IMR-90 (cell line): ENCODE results near the gene SPEF2. TPM values are rescaled to one million over a fixed set of nuclear protein-coding genes. Genes with fewer than 3 reads are reported as not detected.

Experiments
- ATAC-seq: fragments of 200-7000 bp; cut with Tn5 transposase; 2 replicates; pipeline ENCODE4 v1.9.1; 2020; ENCODE audit warnings: low read depth, mild to moderate bottlenecking, moderate library complexity
- BruUV-seq: library from RNA; stranded (reverse); fragments of 400-500 nt; replicated peaks from 2 replicates; lab custom pipeline; 2021; lab: Mats Ljungman, UMichigan
- CTCF ChIA-PET: fragments of 300-600 bp; formaldehyde crosslinking; extraction: SDS; loops from one replicate; lab custom pipeline; 2021; ENCODE audit warnings: antibody characterized with exemption; lab: Yijun Ruan, JAX
- POLR2A ChIA-PET: fragments of 300-600 bp; sonication (Branson Sonifier 250); formaldehyde crosslinking; loops from one replicate; lab custom pipeline; 2022; ENCODE audit warnings: antibody characterized with exemption; ENCODE audit not compliant: unreplicated experiment; lab: Charles Lee
- DNase-seq: peaks from one replicate; pipeline ENCODE4 v3.0.0; 2013
- H2AFZ ChIP-seq: replicated peaks from 2 replicates; pipeline ENCODE3; 2013; ENCODE audit warnings: low read length, mild to moderate bottlenecking; ENCODE audit not compliant: poor library complexity
- H2AK5ac ChIP-seq: 2 replicates; pipeline ENCODE4 v1.6.1; 2013; ENCODE audit warnings: low read depth, low read length, inconsistent platforms
- H2AK9ac ChIP-seq: replicated peaks from 2 replicates; pipeline ENCODE3; 2013; ENCODE audit warnings: mild to moderate bottlenecking, low read depth, low read length, moderate library complexity; ENCODE audit not compliant: poor library complexity
- H2BK120ac ChIP-seq: 2 replicates; pipeline ENCODE4 v1.6.1; 2013; ENCODE audit warnings: low read depth, low read length, inconsistent platforms
- H2BK15ac ChIP-seq: 3 replicates; pipeline ENCODE4 v1.6.1; 2013; ENCODE audit warnings: low read depth, low read length, inconsistent platforms
- H2BK20ac ChIP-seq: 2 replicates; pipeline ENCODE4 v1.6.1; 2013; ENCODE audit warnings: low read depth, mild to moderate bottlenecking, inconsistent platforms, low read length, moderate library complexity
- H2BK5ac ChIP-seq: 2 replicates; pipeline ENCODE4 v1.6.1; 2013; ENCODE audit warnings: mild to moderate bottlenecking, low read depth, low read length, inconsistent platforms; ENCODE audit not compliant: poor library complexity, severe bottlenecking
- H3K14ac ChIP-seq: replicated peaks from 2 replicates; pipeline ENCODE4 v1.6.1; 2013; ENCODE audit warnings: low read depth, low read length, inconsistent platforms
- H3K18ac ChIP-seq: 2 replicates; pipeline ENCODE4 v1.6.1; 2013; ENCODE audit warnings: low read depth, low read length, control low read depth
- H3K23ac ChIP-seq: 2 replicates; pipeline ENCODE4 v1.6.1; 2013; ENCODE audit warnings: low read depth, low read length, inconsistent platforms
- H3K27ac ChIP-seq: 2 replicates; pipeline ENCODE4 v1.5.1; 2013; ENCODE audit warnings: mild to moderate bottlenecking, control low read depth, low read length; ENCODE audit not compliant: insufficient read depth
- H3K27me3 ChIP-seq: 2 replicates; pipeline ENCODE4 v1.6.1; 2013; ENCODE audit warnings: low read length; ENCODE audit not compliant: control insufficient read depth, insufficient read depth
- H3K36me3 ChIP-seq: 2 replicates; pipeline ENCODE4 v1.6.1; 2013; ENCODE audit warnings: low read length, mixed read lengths; ENCODE audit not compliant: control insufficient read depth, insufficient read depth
- H3K4ac ChIP-seq: 2 replicates; pipeline ENCODE4 v1.6.1; 2013; ENCODE audit warnings: low read depth, low read length, inconsistent platforms
- H3K4me1 ChIP-seq: 2 replicates; pipeline ENCODE4 v1.6.1; 2013; ENCODE audit warnings: low read length, mixed read lengths; ENCODE audit not compliant: control insufficient read depth, insufficient read depth
- H3K4me2 ChIP-seq: 2 replicates; pipeline ENCODE4 v1.6.1; 2013; ENCODE audit warnings: low read depth, mild to moderate bottlenecking, control low read depth, low read length, moderate library complexity
- H3K4me3 ChIP-seq: 2 replicates; pipeline ENCODE4 v1.5.1; 2013; ENCODE audit warnings: low read depth, mild to moderate bottlenecking, control low read depth, low read length, moderate library complexity; ENCODE audit not compliant: insufficient read depth
- H3K56ac ChIP-seq: 2 replicates; pipeline ENCODE4 v1.6.1; 2013; ENCODE audit warnings: low read length, inconsistent platforms; ENCODE audit not compliant: insufficient read depth; ENCODE audit errors: extremely low read depth
- H3K79me1 ChIP-seq, 2 experiments: 2 replicates each; pipeline ENCODE4 v1.6.1; 2013; ENCODE audit warnings: low read length in 2 of 2, inconsistent platforms in 1 of 2, low read depth in 1 of 2
- H3K9ac ChIP-seq: 2 replicates; pipeline ENCODE4 v1.6.1; 2013; ENCODE audit warnings: low read depth, low read length, control low read depth
- H3K9me1 ChIP-seq: 2 replicates; pipeline ENCODE4 v1.6.1; 2013; ENCODE audit warnings: low read length, inconsistent platforms; ENCODE audit not compliant: insufficient read depth
- H3K9me3 ChIP-seq: 2 replicates; pipeline ENCODE4 v1.6.1; 2013; ENCODE audit warnings: low read length; ENCODE audit not compliant: control insufficient read depth, insufficient read depth
- H4K20me1 ChIP-seq: 2 replicates; pipeline ENCODE4 v1.6.1; 2013; ENCODE audit warnings: low read length, inconsistent platforms; ENCODE audit not compliant: insufficient read depth
- H4K5ac ChIP-seq: 2 replicates; pipeline ENCODE4 v1.6.1; 2013; ENCODE audit warnings: mild to moderate bottlenecking, low read depth, low read length, control low read depth
- H4K8ac ChIP-seq, 2 experiments: 2 replicates each; pipeline ENCODE4 v1.6.1; 2013; ENCODE audit warnings: low read depth in 2 of 2, low read length in 2 of 2, control low read depth in 1 of 2, inconsistent platforms in 1 of 2
- H4K91ac ChIP-seq: 2 replicates; pipeline ENCODE4 v1.6.1; 2013; ENCODE audit warnings: low read depth, low read length, inconsistent platforms; ENCODE audit not compliant: insufficient read depth
- BHLHE40 ChIP-seq: fragments of 150-350 bp; IDR thresholded peaks from 2 replicates; pipeline ENCODE4 v1.6.1; 2016; ENCODE audit warnings: mild to moderate bottlenecking, low read depth, low read length
- CEBPB ChIP-seq: IDR thresholded peaks from 2 replicates; pipeline ENCODE4 v1.6.1; 2012; ENCODE audit warnings: low read depth, low read length, improper control_type of control experiment
- FOS ChIP-seq: fragments of 150-350 bp; IDR thresholded peaks from 2 replicates; pipeline ENCODE4 v1.6.1; 2016; ENCODE audit warnings: low read depth, low read length
- MXI1 ChIP-seq: IDR thresholded peaks from 2 replicates; pipeline ENCODE4 v1.6.1; 2012; ENCODE audit warnings: low read depth, mild to moderate bottlenecking, low read length, moderate library complexity, borderline replicate concordance
- NFE2L2 ChIP-seq: fragments of 150-350 bp; IDR thresholded peaks from 2 replicates; pipeline ENCODE4 v1.6.1; 2016; ENCODE audit warnings: low read depth, mild to moderate bottlenecking, low read length
- POLR2A ChIP-seq: IDR thresholded peaks from 2 replicates; pipeline ENCODE4 v1.6.1; 2012; ENCODE audit warnings: mild to moderate bottlenecking, low read depth, low read length
- RAD21 ChIP-seq: IDR thresholded peaks from 2 replicates; pipeline ENCODE4 v1.6.1; 2012; ENCODE audit warnings: low read length, improper control_type of control experiment
- USF2 ChIP-seq: fragments of 150-350 bp; IDR thresholded peaks from 2 replicates; pipeline ENCODE4 v1.6.1; 2017; ENCODE audit warnings: mild to moderate bottlenecking, antibody characterized with exemption, low read length, low read depth
- WGBS, 2 experiments: methylation state at CpG; one replicate each; pipeline versions ENCODE4 v1.1.5 to v1.1.7; 2013; ENCODE audit warnings: missing lambda C conversion rate in 2 of 2; ENCODE audit not compliant: insufficient read length in 1 of 2; ENCODE audit errors: extremely low coverage in 2 of 2; 5-methylcytosine and 5-hydroxymethylcytosine counted together
- dilution Hi-C: fragments of 300-500 bp; cut with HindIII; formaldehyde crosslinking; loops from one replicate; pipeline ENCODE4 v1.14.3; 2018; ENCODE audit warnings: low sequenced_read_pairs; ENCODE audit not compliant: unreplicated experiment
- in situ Hi-C: fragments of 300-500 bp; cut with MboI; formaldehyde crosslinking; loops from 3 replicates; pipeline ENCODE4 v1.14.3; 2019; ENCODE audit warnings: low sequenced_read_pairs, inconsistent platforms, mixed read lengths
- intact Hi-C: fragments of 100-400 bp; cut with micrococcal nuclease; formaldehyde crosslinking; loops from 2 replicates; pipeline ENCODE4 v1.10.0; 2022
- polyA plus RNA-seq, 3 experiments: library from polyadenylated mRNA; depleted of rRNA; stranded (reverse); fragments of >200 nt; gene quantifications; 2 replicates each; pipeline ENCODE4 v1.2.3, GENCODE V29; 2012; ENCODE audit warnings: low replicate concordance in 1 of 3
- total RNA-seq: library from RNA; depleted of rRNA; stranded (reverse); fragments of >200 nt; gene quantifications from 2 replicates; pipeline ENCODE4 v1.2.3, GENCODE V29; 2012
- TF ChIP-seq, protein P1 (sequence below): fragments of 150-350 bp; IDR thresholded peaks from 2 replicates; pipeline ENCODE4 v1.6.1; 2016; ENCODE audit warnings: low read depth, mild to moderate bottlenecking, low read length, moderate library complexity, borderline replicate concordance
- TF ChIP-seq, protein P2 (sequence below): conservative IDR thresholded peaks from 2 replicates; pipeline ENCODE4 v1.5.1; 2012; ENCODE audit warnings: mild to moderate bottlenecking, low read depth, low read length, improper control_type of control experiment

The SPEF2 gene
- total and polyA plus RNA-seq, 2 of the 4 experiments (the other 2 are of a cell fraction) = 1.7 to 2.3 TPM

DNA sequence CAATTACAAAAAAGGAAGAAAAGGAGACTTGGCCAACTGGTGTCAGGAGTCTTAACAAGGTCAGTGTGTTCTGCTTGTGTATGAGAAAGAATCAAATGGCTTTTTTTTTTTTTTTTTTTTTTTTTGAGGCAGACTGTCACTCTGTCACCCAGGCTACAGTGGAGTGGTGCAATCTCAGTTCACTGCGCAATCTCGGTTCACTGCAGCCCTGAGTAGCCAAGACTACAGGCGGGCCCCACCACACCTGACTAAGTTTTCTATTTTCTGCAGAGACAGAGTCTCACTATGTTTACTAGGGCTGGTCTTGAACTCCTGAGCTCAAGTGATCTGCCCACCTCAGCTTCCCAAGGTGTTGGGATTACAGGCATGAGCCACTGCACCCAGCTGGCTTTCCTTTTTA is 236.0 kb downstream of the SPEF2 start:
- TF ChIP-seq, protein P1, sequence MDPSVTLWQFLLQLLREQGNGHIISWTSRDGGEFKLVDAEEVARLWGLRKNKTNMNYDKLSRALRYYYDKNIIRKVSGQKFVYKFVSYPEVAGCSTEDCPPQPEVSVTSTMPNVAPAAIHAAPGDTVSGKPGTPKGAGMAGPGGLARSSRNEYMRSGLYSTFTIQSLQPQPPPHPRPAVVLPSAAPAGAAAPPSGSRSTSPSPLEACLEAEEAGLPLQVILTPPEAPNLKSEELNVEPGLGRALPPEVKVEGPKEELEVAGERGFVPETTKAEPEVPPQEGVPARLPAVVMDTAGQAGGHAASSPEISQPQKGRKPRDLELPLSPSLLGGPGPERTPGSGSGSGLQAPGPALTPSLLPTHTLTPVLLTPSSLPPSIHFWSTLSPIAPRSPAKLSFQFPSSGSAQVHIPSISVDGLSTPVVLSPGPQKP = no peak
- TF ChIP-seq BHLHE40 (no peak), NFE2L2 (no peak), FOS (no peak), POLR2A (no peak), MXI1 (no peak), CEBPB (no peak), RAD21 (no peak), USF2 (no peak)
- TF ChIP-seq, protein P2, sequence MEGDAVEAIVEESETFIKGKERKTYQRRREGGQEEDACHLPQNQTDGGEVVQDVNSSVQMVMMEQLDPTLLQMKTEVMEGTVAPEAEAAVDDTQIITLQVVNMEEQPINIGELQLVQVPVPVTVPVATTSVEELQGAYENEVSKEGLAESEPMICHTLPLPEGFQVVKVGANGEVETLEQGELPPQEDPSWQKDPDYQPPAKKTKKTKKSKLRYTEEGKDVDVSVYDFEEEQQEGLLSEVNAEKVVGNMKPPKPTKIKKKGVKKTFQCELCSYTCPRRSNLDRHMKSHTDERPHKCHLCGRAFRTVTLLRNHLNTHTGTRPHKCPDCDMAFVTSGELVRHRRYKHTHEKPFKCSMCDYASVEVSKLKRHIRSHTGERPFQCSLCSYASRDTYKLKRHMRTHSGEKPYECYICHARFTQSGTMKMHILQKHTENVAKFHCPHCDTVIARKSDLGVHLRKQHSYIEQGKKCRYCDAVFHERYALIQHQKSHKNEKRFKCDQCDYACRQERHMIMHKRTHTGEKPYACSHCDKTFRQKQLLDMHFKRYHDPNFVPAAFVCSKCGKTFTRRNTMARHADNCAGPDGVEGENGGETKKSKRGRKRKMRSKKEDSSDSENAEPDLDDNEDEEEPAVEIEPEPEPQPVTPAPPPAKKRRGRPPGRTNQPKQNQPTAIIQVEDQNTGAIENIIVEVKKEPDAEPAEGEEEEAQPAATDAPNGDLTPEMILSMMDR = no peak
- H2AK5ac ChIP-seq = peak overlapping the region; percentile 13; the same call in 1 of the 2 replicates
- no peaks in the 10 kb centered on the region for H4K20me1 ChIP-seq
- peak overlapping the region; percentile 6; the same call in 1 of the 2 replicates for H4K91ac ChIP-seq
- H2BK15ac ChIP-seq = no peak overlapping the region
- H3K56ac ChIP-seq = no peak overlapping the region
- 0 out of 2 replicates have a peak overlapping the region, but pooled peaks have one; percentile 18 for H2BK120ac ChIP-seq
- no peak overlapping the region for H3K4me3 ChIP-seq
- H2AK9ac ChIP-seq = no peak overlapping the region
- no peak overlapping the region for H3K14ac ChIP-seq
- no peak for DNase-seq
- no TSS peak for BruUV-seq
- H3K4me1 ChIP-seq = peaks cover 2% of the 10 kb centered on the region; the same call in 1 of the 2 replicates
- H3K4ac ChIP-seq = no peak overlapping the region
- no peak overlapping the region for H3K4me2 ChIP-seq
- H3K18ac ChIP-seq = no peak overlapping the region
- no peaks in the 10 kb centered on the region for H3K36me3 ChIP-seq
- H2BK20ac ChIP-seq = no peak overlapping the region
- H3K27ac ChIP-seq = no peak overlapping the region
- no peak overlapping the region for H4K8ac ChIP-seq
- ChIA-PET POLR2A (interaction anchor here (0.5 kb wide), 1 partner anchor 1024 kb away, joined by 3 read pairs; no protein-coding TSS in a partner anchor), CTCF (interaction anchor here (0.6 kb wide), 1 partner anchor 199 kb away, joined by 4 read pairs; no protein-coding TSS in a partner anchor)
- H3K9me3 ChIP-seq = no peaks in the 10 kb centered on the region
- H3K27me3 ChIP-seq = no peaks in the 10 kb centered on the region
- no peaks in the 10 kb centered on the region for H3K9me1 ChIP-seq
- in situ Hi-C loops = no loop called here
- ATAC-seq = no peak
- 90% methylated on average over 2 of the region's 3 CpGs; no CpG with 5 or more reads in 1 of the 2 experiments for whole genome bisulfite sequencing, 2 experiments
- no peak overlapping the region for H3K23ac ChIP-seq
- no peak overlapping the region for H3K9ac ChIP-seq
- H3K79me1 ChIP-seq = peaks cover 0 to under 1% of the 10 kb centered on the region in 2 experiments; a peak in 1 of 4 replicates
- H2BK5ac ChIP-seq = no peak overlapping the region
- dilution Hi-C loops = no loop called here
- no peak overlapping the region for H2AFZ ChIP-seq
- intact Hi-C loops = no loop called here
- no peak overlapping the region for H4K5ac ChIP-seq
